Epithelial cell of proximal tubule (primary cell): Measurements from ENCODE around the gene NTN1. TPM values are rescaled to one million over a fixed set of nuclear protein-coding genes. Genes with fewer than 3 reads are reported as not detected.

Experiments
- DNase-seq: peaks from one replicate; pipeline ENCODE4 v3.0.0-alpha.2; 2011; ENCODE audit warnings: low read depth
- H3K4me3 ChIP-seq: 2 replicates; pipeline ENCODE4 v1.5.1; 2011; ENCODE audit warnings: low read depth, mild to moderate bottlenecking, low read length
- total RNA-seq: library from RNA; depleted of rRNA; stranded (reverse); fragments of >200 nt; gene quantifications from 2 replicates; pipeline ENCODE4 v1.2.3, GENCODE V29; 2015
- TF ChIP-seq, protein P1 (sequence below): conservative IDR thresholded peaks from 2 replicates; pipeline ENCODE4 v1.5.1; 2012; ENCODE audit warnings: low read depth, mild to moderate bottlenecking, low read length

NTN1 gene
- total RNA-seq, 1 donor from 2014 or later: 1.3 TPM

DNA sequence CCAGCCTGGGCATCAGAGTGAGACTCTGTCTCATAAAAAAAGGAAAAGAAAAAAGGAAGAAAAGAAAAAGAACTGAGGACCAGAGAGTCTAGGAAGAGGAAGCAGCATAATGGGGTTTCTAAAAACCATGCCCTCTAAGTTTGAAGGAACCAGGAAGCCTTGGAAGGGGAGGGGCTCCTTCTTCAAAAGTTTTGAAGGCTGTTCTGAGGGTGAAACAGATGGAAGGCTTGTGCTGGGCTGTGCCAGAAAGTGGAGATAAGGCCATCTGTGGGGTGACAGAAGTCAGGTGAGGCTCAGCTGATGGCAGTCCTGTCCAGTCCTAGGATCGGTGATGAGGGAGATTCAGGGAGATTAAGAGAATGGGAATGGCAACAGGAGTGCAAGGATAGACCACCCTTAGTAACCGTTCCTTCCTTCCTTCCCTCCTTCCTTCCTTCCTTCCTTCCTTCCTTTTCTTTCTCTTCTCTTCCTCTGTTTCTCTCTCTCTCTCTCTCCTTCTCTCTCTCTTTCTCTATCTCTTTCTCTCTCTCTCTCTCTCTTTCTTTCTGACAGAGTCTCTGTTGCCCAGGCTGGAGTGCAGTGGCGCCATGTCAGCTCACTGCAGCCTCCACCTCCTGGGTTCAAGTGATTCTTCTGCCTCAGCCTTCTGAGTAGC, 182.6 kb downstream of the NTN1 start:
- H3K4me3 ChIP-seq: no peak overlapping the region
- TF ChIP-seq, protein P1, sequence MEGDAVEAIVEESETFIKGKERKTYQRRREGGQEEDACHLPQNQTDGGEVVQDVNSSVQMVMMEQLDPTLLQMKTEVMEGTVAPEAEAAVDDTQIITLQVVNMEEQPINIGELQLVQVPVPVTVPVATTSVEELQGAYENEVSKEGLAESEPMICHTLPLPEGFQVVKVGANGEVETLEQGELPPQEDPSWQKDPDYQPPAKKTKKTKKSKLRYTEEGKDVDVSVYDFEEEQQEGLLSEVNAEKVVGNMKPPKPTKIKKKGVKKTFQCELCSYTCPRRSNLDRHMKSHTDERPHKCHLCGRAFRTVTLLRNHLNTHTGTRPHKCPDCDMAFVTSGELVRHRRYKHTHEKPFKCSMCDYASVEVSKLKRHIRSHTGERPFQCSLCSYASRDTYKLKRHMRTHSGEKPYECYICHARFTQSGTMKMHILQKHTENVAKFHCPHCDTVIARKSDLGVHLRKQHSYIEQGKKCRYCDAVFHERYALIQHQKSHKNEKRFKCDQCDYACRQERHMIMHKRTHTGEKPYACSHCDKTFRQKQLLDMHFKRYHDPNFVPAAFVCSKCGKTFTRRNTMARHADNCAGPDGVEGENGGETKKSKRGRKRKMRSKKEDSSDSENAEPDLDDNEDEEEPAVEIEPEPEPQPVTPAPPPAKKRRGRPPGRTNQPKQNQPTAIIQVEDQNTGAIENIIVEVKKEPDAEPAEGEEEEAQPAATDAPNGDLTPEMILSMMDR: no peak

DNA sequence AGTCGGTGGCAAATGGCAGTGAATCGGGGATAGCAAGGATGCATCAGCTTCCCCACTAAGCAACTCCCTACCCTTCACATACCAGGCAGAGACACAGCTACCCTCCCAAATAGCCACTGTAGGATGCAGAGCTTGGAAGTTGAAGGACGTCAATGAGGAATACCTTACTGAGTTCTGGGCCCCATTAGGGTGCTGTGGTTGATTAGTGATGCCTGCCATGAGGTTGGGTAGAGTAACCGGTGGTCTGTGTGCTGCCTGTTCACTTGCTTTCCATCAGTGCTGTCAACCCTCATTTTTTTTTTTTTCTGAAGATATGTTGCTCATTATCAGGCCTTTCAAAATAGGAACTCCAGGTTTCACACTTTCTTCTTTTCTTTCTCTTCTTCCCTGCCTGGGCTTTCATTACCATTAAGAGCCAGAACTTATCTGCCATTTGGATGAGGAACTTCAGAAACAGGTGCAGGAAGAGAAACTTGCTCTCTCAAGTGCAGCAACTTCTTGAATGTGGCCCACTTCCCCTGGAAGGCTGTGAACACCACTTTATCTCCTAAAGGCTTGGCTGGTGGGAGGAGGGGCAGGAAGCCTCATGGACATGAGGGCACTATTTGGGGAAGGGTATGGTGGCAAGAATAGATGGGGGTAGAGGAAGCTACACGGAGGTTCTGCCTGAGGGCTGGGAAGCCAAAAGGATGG, 183.5 kb downstream of the NTN1 start:
- H3K4me3 ChIP-seq: no peak overlapping the region
- no peak for DNase-seq
- TF ChIP-seq, protein P1: no peak

More for the DNA sequence above, 182.6 kb downstream of the NTN1 start:
- no peak for DNase-seq

DNA sequence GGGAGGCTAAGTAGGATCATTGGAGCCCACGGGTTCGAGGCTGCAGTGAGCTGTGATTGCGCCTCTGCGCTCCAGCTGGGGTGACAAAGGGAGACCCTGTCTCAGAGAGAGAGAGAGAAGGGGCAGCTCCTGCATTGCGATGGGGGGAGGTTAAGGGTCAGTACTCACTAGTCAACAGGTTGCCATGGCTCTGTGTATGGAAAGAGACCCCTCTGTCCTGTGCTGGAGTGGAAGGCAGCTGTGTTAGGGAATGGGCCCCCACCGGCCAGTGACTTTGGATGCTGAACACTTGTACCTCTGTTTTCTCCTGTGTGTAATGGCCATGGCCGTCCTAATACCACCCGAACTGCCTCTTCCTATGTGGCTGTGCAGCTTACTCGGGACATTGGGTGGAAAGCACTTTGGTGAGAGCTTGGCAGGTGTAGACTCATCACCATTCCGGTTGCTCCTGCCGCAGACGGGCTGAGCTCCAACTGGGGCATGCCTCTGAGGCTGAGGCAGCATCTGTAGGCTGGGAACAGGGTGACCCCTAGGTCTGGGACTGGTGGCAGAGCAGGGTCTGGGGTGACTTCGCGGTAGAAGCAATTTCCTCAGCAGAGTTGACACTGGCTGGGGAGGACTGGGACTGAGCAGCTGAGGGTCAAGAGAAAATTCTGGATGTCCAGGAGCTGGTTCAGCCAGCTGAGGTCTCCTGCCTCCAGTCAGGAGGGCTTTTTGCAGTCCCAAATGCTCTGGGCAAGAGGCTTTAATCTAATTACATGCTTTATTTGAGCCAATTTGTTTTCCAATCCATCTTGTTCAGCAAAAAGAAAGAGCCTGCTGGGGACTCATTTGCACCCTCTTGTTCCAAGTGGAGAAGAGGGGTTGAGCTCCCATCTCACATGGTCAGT, 184.5 kb downstream of the NTN1 start:
- TF ChIP-seq, protein P1: no peak
- no peak for DNase-seq

DNA sequence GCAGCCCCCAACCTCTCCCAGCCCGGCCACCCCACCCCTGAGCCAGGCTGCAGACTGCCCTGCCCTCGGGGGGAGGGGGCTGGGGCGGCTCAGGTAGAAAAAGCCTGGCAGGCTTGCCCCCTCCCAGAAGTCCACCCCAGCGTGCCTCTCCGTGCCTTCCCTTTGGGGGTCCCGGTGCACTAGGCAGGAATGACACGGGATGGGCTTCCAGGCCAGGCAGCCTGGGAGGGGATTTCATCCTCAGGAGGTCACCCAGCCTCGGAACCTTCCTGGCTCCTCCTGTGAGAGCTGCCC, 185.0 kb downstream of the NTN1 start:
- DNase-seq: no peak
- TF ChIP-seq, protein P1: no peak
- no peak overlapping the region for H3K4me3 ChIP-seq

More for the DNA sequence above, 184.5 kb downstream of the NTN1 start:
- H3K4me3 ChIP-seq: no peak overlapping the region

DNA sequence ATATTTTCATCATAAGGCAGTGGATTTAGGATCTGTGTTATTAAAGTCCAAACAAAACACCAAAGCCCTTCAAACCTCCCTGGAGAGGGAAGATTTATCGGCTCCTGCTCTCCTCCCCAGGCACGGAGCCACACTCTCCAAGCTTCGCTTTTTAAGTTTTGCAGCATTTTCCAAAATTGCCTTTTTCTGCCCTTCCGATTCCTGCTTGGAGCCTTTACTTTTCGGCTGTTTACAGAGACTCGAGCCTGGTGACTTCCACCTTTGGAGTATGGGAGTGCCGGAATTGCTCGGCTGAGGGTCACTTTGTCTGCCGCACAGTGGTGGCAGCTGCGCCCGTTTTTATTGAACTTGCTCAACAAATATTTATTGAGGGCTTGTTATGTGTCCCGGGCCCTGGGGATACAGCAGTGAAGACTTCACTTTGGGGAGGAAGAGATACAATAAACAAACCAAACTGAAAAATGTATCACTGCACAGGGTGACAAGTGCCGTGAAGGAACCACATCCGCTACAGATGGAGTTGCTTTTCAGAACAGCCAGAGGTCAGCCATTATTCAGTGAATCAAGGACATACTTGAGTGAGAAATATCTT, 185.5 kb downstream of the NTN1 start:
- TF ChIP-seq, protein P1: no peak
- no peak for DNase-seq
- H3K4me3 ChIP-seq: no peak overlapping the region

DNA sequence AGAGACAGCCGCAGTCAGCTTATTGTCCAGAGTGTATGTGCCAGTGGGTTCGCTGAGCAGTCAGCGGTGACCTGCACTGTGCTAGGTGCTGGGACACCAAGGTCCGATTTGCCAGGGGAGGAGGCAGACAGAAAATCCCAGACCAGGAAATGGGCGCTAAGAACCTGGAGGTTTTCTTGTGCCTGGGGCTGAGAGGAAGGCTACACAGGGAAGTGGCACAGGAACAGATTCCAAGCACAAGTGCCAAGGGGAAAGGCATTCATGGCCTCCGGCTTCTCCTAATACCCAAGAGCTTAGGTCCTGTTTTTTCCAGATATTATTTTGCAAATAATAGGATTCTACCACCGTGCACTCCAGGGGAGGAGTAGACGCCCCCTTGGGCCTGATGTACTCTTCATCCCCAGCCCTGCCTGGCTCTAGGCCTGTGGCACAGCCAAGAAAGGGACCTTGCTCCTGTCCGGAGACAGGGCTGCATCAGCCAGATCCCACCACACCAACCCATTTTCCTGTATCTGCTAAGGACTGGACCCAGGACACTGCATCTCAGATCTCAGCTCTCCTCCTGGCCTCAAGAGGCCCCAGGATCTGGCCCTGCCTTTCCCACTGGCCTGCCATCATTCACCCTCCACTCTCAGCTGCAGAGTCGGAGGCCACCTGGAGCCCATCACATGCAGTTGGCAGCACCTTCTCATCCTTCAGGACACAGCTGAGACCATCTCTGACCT, 187.2 kb downstream of the NTN1 start:
- no peak for DNase-seq
- no peak overlapping the region for H3K4me3 ChIP-seq
- TF ChIP-seq, protein P1: no peak
